ENCODE measurements around the gene ABCC1. TPM values are rescaled to one million over a fixed set of nuclear protein-coding genes. Genes with fewer than 3 reads are reported as not detected.

ABCC1 gene
- total and polyA plus RNA-seq, 2 of the 8 experiments (the other 6 are each of a cell fraction or from before 2014, with no cell fraction given) = 42.6 to 66.8 TPM

GRCh38 chr16:16185095-16185494 lies 235.7 kb downstream of the ABCC1 start (continued):
- TF ChIP-seq TEAD4 (IDR thresholded peaks at IDR 0.05; ENCODE audit: low read depth, low read length) (no peak), YY1 (IDR thresholded peaks at IDR 0.05; ENCODE audit: low read depth, low read length) (no peak), TAF7 (optimal IDR thresholded peaks at IDR 0.05; ENCODE audit: borderline replicate concordance, low read depth, low read length) (no peak), KDM1A (IDR thresholded peaks at IDR 0.05; ENCODE audit: borderline replicate concordance, low read length) (no peak), BRCA1 (IDR thresholded peaks at IDR 0.05; ENCODE audit: low read depth, low read length) (no peak)
- TF ChIP-seq, protein P1, sequence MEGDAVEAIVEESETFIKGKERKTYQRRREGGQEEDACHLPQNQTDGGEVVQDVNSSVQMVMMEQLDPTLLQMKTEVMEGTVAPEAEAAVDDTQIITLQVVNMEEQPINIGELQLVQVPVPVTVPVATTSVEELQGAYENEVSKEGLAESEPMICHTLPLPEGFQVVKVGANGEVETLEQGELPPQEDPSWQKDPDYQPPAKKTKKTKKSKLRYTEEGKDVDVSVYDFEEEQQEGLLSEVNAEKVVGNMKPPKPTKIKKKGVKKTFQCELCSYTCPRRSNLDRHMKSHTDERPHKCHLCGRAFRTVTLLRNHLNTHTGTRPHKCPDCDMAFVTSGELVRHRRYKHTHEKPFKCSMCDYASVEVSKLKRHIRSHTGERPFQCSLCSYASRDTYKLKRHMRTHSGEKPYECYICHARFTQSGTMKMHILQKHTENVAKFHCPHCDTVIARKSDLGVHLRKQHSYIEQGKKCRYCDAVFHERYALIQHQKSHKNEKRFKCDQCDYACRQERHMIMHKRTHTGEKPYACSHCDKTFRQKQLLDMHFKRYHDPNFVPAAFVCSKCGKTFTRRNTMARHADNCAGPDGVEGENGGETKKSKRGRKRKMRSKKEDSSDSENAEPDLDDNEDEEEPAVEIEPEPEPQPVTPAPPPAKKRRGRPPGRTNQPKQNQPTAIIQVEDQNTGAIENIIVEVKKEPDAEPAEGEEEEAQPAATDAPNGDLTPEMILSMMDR (IDR thresholded peaks at IDR 0.05; ENCODE audit: control extremely low read depth in 1 of 3, insufficient read depth in 1 of 3, low read depth in 1 of 3, low read length in 3 of 3) = no peak
- TF ChIP-seq, protein P2, sequence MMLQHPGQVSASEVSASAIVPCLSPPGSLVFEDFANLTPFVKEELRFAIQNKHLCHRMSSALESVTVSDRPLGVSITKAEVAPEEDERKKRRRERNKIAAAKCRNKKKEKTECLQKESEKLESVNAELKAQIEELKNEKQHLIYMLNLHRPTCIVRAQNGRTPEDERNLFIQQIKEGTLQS (IDR thresholded peaks at IDR 0.05; ENCODE audit: insufficient read depth, low read depth, low read length) = no peak
